Mammary epithelial cell (primary cell): ENCODE results near the gene LTK.

Experiments used
- EZH2 ChIP-seq: IDR thresholded peaks from 2 replicates; pipeline ENCODE4 v1.6.1; 2012; ENCODE audit warnings: low read length, inconsistent platforms, borderline replicate concordance
- TF ChIP-seq, protein P1 (sequence below), 2 donors: IDR thresholded peaks in 1 of 2; conservative IDR thresholded peaks in 1 of 2; 2 replicates each; pipeline ENCODE4 v1.5.1; 2011 to 2012; ENCODE audit warnings: inconsistent platforms in 2 of 2, low read length in 2 of 2, mild to moderate bottlenecking in 2 of 2, control low read depth in 1 of 2, low read depth in 1 of 2; ENCODE audit not compliant: insufficient read depth in 1 of 2; ENCODE audit errors: extremely low read depth in 1 of 2

DNA sequence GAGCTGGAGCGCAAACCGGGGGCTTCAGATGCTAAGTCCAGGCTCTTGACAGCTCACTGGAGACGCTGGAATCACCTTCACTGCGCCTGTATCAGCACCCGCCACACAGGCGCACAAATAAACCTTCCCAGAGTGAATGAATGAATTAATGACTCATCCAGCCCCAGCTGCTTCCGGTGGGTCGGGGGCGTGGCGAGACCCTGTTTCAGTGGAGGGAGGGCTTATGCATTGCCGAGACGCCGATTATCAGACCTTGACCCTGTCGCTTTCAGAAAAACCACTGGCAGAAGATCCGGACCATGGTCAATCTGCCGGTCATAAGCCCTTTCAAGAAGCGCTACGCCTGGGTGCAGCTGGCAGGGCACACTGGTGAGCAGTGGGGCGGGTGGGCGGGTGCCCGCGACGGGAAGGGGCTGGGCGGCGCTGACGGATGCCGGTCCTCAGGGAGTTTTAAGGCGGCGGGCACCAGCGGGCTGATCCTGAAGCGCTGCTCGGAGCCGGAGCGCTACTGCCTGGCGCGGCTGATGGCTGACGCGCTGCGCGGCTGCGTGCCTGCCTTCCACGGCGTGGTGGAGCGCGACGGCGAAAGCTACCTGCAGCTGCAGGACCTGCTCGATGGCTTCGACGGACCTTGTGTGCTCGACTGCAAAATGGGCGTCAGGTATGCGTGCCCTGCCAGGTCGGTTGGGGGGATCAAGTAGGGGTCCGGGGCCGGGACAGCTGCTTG is 12.3 kb downstream of the LTK start:
- TF ChIP-seq, protein P1, sequence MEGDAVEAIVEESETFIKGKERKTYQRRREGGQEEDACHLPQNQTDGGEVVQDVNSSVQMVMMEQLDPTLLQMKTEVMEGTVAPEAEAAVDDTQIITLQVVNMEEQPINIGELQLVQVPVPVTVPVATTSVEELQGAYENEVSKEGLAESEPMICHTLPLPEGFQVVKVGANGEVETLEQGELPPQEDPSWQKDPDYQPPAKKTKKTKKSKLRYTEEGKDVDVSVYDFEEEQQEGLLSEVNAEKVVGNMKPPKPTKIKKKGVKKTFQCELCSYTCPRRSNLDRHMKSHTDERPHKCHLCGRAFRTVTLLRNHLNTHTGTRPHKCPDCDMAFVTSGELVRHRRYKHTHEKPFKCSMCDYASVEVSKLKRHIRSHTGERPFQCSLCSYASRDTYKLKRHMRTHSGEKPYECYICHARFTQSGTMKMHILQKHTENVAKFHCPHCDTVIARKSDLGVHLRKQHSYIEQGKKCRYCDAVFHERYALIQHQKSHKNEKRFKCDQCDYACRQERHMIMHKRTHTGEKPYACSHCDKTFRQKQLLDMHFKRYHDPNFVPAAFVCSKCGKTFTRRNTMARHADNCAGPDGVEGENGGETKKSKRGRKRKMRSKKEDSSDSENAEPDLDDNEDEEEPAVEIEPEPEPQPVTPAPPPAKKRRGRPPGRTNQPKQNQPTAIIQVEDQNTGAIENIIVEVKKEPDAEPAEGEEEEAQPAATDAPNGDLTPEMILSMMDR (conservative IDR thresholded peaks at IDR 0.05 in 1 of 2, IDR thresholded peaks at IDR 0.05 in 1 of 2; ENCODE audit: extremely low read depth in 1 of 2, insufficient read depth in 1 of 2, low read depth in 1 of 2, low read length in 2 of 2): no peak
- TF ChIP-seq EZH2: no peak
